GM10266 (cell line): Measurements from ENCODE around the gene NEDD8.

Experiments
- DNase-seq: peaks from one replicate; pipeline ENCODE4 v3.0.0; 2012; ENCODE audit errors: extremely low spot score
- CTCF ChIP-seq: IDR thresholded peaks from 2 replicates; pipeline ENCODE4 v1.5.1; 2012; ENCODE audit warnings: mild to moderate bottlenecking, low read depth; ENCODE audit not compliant: control insufficient read depth, insufficient read depth; ENCODE audit errors: missing control alignments

Gene NEDD8

GRCh38 chr14:24277071-24277470, 44.9 kb upstream of the NEDD8 start:
- no peak for DNase-seq

GRCh38 chr14:24274101-24274543, 42.0 kb upstream of the NEDD8 start:
- DNase-seq: peak; percentile 71
- TF ChIP-seq CTCF: no peak

More at GRCh38 chr14:24277071-24277470, 44.9 kb upstream of the NEDD8 start:
- no peak for TF ChIP-seq CTCF

GRCh38 chr14:24273422-24273998, 41.3 kb upstream of the NEDD8 start:
- DNase-seq: no peak
- TF ChIP-seq CTCF: peak; percentile 16

DNA sequence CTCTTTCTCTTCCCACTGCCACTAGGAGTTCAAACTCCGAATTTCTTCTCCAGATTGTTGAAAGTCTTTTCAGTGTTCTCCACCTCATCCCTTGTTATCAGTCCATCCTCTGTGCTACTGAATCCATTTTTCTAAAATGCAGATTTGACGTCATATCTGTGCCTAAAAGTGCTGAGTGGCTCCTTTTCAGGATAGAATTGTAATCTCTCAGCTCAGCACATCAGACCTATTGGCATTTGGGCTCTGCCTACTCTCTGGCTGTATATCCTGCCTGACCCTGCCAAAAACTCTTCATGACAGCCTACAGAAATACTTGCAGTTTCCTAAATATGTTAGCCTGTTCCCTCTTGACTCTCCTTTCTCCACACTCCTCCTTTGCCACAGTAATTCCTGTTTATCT, 40.3 kb upstream of the NEDD8 start:
- no peak for TF ChIP-seq CTCF
- no peak for DNase-seq

GRCh38 chr14:24271834-24272263, 39.7 kb upstream of the NEDD8 start:
- DNase-seq: no peak
- TF ChIP-seq CTCF: no peak

- peak; percentile 98 for TF ChIP-seq CTCF
- peak; percentile 94 for DNase-seq
Measured at GRCh38 chr14:24271134-24271833, 39.1 kb upstream of the NEDD8 start, which contains the start of gene RABGGTA. Gene RABGGTA (minus strand): TSS chr14:24271597. CDS start chr14:24271115, 482 bp downstream.

DNA sequence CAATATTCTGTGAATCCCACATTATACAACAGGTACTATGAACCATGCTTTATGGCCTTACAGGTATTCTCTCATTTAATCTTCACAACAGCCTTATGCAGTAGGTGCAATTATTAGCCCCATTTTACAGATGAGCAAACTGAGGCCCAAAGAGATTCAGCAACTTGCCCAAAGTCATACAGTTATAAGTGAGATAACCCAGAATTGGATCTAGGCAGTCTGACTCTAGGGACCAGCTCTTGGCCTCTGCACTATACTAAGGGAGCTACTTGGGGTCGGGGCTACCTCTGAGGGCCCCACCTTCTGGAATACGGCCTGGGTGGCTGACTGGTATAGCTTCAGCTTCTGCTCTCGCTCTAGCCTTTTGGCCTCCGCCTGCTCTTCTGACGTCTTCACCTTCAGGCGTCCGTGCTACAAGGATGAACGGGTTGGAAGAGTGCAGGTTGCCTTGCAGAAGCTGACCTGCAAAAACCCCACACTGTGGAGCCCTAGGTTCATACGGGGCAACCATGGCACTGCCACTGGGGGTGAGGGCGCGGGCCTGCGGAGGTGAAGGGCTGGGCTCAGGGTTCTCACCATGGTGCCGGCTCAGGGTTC, 38.5 kb upstream of the NEDD8 start:
- no peak for DNase-seq
- no peak for TF ChIP-seq CTCF
